Activated naive CD4-positive, alpha-beta T cell treated with anti-CD3 and anti-CD28 coated beads, Interleukin-2, amount 10 ng/mL, durations not matched to agents 7 days and 5 days (primary cell): ENCODE data around the gene CPEB3.
"Not testable (repeated sequence)": the region's sequence is repeated elsewhere in the genome, so short reads cannot be mapped to it uniquely, and the experiment has no call there.

Experiments
- CTCF ChIA-PET: fragments of 350-600 bp; sonication (Branson Sonifier 250); formaldehyde crosslinking; loops from one replicate; lab custom pipeline; 2021; ENCODE audit warnings: antibody characterized with exemption; lab: Charles Lee
- DNase-seq: peaks from one replicate; pipeline ENCODE4 v3.0.0-alpha.2; 2020
- H3K27ac Mint-ChIP-seq: one replicate; pipeline ENCODE4 v1.8.0; 2021; ENCODE audit warnings: mild to moderate bottlenecking, moderate library complexity, mixed read lengths
- H3K27me3 Mint-ChIP-seq: one replicate; pipeline ENCODE4 v1.8.0; 2021; ENCODE audit warnings: mild to moderate bottlenecking, mixed read lengths
- H3K36me3 Mint-ChIP-seq: one replicate; pipeline ENCODE4 v1.8.0; 2021; ENCODE audit warnings: mixed read lengths
- H3K4me1 Mint-ChIP-seq: one replicate; pipeline ENCODE4 v1.8.0; 2021; ENCODE audit warnings: mixed read lengths
- H3K4me3 Mint-ChIP-seq: one replicate; pipeline ENCODE4 v1.8.0; 2021; ENCODE audit warnings: mild to moderate bottlenecking, moderate library complexity, mixed read lengths
- H3K9me3 Mint-ChIP-seq: one replicate; pipeline ENCODE4 v1.8.0; 2021; ENCODE audit warnings: mixed read lengths

CPEB3 gene

DNA sequence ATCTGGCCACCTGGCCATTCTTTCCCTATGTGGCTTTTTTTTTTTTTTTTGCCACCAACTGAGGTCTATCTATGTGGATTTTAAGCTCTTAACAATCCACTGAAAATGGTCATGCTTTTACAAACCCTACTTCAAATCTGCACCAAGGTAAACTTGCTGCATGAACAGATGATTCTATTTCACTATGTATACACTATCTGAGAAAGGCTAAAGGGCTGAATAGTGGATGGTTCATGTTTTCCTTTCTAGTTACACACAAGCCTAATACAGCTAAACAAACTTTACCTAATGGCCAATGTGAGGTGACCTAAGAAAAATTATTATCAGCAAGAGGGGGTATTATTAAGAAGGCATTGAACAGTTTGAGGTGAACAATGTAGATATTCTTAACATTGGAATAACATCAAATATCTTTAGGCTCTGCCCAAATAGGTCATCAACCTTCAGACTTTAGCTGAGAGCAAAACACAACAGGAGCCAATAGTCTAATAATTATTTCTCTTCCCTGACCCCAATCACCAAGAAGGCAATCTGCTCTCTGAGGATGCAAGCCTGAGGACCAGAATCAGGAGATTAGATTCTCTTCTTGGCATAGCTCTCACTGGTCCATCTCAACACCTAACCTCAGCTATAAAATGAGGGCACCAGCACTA is 160.1 kb downstream of the CPEB3 start:
- Mint-ChIP-seq H3K4me3 (no peak overlapping the region), H3K27ac (no peak overlapping the region), H3K27me3 (no peaks in the 10 kb centered on the region), H3K9me3 (no peaks in the 10 kb centered on the region), H3K4me1 (no peaks in the 10 kb centered on the region), H3K36me3 (peaks cover 2% of the 10 kb centered on the region)
- DNase-seq = no peak
- CTCF ChIA-PET = no interaction called here

DNA sequence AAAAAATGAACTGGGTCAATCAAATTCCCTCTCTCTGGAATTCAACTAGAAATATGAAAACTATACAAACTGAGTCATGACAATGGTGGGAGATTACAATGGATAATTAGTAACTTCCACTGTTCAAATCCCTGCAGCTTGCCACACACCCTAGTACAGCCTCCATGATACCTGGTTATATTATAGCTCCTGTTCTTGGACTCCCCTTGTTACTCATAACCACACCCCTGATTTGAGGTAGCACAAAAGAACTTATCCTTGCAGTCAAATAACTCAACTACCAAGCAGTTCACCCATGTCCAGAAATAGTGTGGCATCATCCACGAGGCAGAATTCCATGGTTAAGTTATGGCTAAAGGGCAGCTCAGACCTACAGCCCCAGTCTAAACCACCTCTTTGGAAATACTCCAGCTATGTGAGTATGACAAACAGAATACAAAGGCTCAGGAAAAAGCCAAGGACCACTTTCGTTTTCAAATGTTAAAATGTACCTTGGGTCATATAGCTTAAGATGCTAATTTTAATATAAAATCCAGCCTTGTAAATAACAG is 164.7 kb downstream of the CPEB3 start:
- DNase-seq = no peak
- no peaks in the 10 kb centered on the region for H3K36me3 Mint-ChIP-seq
- no peak overlapping the region for H3K27ac Mint-ChIP-seq
- CTCF ChIA-PET = no interaction called here
- H3K27me3 Mint-ChIP-seq = no peaks in the 10 kb centered on the region
- H3K4me1 Mint-ChIP-seq = no peaks in the 10 kb centered on the region
- H3K9me3 Mint-ChIP-seq = no peaks in the 10 kb centered on the region
- H3K4me3 Mint-ChIP-seq = no peak overlapping the region

DNA sequence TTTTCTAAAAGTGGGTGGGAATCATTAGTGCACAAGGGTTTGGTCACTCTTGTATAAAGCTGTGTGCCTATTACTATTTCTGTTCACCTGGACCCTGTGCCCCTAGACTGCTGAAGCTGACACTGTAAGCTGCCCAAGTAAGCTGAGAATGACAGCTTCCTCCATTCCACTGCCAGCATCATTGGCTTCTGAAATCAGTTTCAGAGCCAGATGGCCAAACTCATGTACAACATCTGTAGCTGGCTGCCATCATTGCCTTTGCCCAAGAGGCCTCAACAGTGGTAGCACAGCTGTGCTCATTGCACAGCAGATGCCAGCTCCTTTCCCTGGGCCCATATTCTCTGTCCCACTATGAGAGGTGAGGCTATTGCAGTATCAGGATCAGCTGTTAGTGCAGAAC is 165.7 kb downstream of the CPEB3 start:
- CTCF ChIA-PET = no interaction called here
- no peak overlapping the region for H3K27ac Mint-ChIP-seq
- H3K27me3 Mint-ChIP-seq = no peaks in the 10 kb centered on the region
- no peak for DNase-seq
- no peaks in the 10 kb centered on the region for H3K9me3 Mint-ChIP-seq
- no peaks in the 10 kb centered on the region for H3K4me1 Mint-ChIP-seq
- H3K4me3 Mint-ChIP-seq = no peak overlapping the region
- H3K36me3 Mint-ChIP-seq = no peaks in the 10 kb centered on the region

DNA sequence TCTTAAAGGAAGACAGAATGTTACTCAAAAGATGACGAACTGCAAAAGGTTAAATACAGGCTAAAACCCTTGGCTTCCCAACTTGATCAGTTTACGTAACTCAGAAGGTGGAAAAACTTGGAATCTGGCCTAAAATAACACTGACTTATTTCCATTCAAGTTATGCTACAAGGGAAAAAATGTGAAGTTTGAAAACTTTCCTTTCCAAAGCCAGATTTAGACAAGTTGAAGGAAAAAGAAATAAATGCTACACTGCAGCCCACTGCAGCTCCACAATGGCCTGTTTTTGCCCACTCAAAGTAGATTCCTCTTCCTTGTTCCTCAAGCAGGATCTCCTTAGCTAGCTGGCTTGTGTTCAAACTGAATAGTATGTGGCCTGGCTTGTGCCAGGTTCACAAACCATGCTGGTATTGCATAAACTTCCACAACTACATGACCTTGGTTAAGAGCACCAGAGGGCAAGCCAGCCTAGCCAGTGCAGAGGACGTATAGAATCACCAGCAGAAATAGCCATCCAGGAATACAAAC is 166.2 kb downstream of the CPEB3 start:
- no peaks in the 10 kb centered on the region for H3K36me3 Mint-ChIP-seq
- CTCF ChIA-PET = no interaction called here
- H3K9me3 Mint-ChIP-seq = no peaks in the 10 kb centered on the region
- H3K27ac Mint-ChIP-seq = no peak overlapping the region
- H3K4me3 Mint-ChIP-seq = no peak overlapping the region
- no peak for DNase-seq
- H3K27me3 Mint-ChIP-seq = no peaks in the 10 kb centered on the region
- no peaks in the 10 kb centered on the region for H3K4me1 Mint-ChIP-seq

DNA sequence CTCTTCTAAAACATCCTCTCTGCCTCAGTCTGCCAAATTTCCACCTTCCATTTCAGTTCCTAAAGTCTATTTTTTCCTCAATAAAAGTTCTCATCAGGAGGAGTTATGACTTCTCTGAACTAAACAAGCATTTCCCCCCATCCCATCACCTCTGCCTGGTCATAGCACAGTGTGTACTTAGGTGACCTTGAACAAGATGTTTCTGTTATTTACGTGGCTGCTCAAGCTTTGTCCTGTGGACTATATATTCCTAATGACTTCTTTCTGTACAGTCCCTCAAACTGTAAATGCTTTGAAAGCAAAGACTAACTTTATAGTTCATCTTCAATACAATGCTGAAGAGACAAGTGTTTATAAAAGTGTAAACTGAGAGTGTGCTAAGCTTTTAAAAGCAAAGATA is 166.9 kb downstream of the CPEB3 start:
- no peak for DNase-seq
- no peaks in the 10 kb centered on the region for H3K4me1 Mint-ChIP-seq
- H3K27me3 Mint-ChIP-seq = no peaks in the 10 kb centered on the region
- H3K36me3 Mint-ChIP-seq = no peaks in the 10 kb centered on the region
- no peak overlapping the region for H3K4me3 Mint-ChIP-seq
- H3K27ac Mint-ChIP-seq = no peak overlapping the region
- CTCF ChIA-PET = interaction anchor here (0.7 kb wide), 1 partner anchor 62 kb away, joined by 3 read pairs; no protein-coding TSS in a partner anchor
- no peaks in the 10 kb centered on the region for H3K9me3 Mint-ChIP-seq

DNA sequence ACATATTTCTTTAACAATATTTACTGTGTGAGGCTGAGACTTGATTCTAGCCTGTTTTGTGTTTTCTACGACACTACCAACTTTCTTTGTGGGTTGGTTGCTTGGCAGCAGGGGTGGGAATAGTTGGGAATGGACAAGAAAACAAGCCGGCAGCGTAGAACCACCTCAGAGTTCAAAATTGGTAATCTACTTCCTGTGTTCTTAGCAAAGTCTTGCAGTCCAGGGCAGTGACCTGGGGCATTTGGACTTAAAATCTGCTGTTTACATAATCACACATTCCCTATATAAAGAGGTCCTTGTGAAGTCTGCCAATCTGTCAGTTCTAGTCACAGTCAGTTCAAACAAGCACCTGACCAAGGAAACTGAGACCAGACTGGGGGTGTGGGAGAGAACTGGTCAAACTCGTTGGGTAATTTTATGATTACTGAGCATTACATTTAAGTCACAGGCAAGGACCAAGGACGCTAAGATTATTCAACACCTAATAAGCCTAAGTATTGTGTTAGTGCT is 167.9 kb downstream of the CPEB3 start:
- H3K36me3 Mint-ChIP-seq = no peaks in the 10 kb centered on the region
- CTCF ChIA-PET = interaction anchor here (0.7 kb wide), 1 partner anchor 63 kb away, joined by 3 read pairs; no protein-coding TSS in a partner anchor
- DNase-seq = no peak
- H3K9me3 Mint-ChIP-seq = no peaks in the 10 kb centered on the region
- H3K27me3 Mint-ChIP-seq = no peaks in the 10 kb centered on the region
- H3K27ac Mint-ChIP-seq = no peak overlapping the region
- no peaks in the 10 kb centered on the region for H3K4me1 Mint-ChIP-seq
- no peak overlapping the region for H3K4me3 Mint-ChIP-seq

DNA sequence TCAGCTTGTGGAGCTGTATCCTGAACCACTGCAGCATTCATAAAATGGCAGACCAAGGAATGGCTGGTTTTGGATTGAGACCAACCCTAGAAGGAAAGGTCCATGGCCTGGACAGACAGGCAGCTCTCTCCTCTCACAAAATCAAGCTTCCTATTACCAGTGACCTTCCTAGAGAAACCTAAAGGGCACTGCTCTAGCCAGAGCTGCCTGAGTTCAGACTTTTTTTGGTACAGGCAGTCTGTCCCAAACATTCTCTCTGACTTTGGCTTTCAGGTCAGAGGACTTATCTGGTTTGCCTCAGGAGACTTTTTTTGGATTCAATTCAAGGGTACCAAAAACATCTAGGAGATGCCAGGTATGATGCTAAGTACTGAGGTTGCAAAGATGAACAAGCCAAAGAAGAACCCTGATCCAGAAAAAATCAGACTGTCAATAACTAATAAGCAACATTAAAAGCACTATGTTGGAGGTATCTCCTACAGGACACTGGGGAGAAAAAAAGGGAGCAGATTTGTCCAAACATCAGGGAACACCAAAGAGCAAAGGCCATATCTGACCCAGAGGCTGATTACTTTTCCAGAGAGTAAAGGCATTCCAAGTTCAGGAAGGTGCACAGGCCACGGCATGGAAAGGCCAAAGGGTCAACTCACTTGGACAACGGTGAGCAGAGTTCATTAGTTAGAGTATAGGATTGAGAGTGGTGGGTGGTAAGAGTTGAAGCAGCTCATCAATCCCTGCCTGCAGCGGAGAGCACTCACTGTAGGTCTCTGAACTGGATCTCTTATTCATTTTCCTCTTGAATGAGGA is 169.0 kb downstream of the CPEB3 start:
- H3K4me3 Mint-ChIP-seq = no peak overlapping the region
- H3K9me3 Mint-ChIP-seq = no peaks in the 10 kb centered on the region
- no peak overlapping the region for H3K27ac Mint-ChIP-seq
- H3K4me1 Mint-ChIP-seq = no peaks in the 10 kb centered on the region
- no peak for DNase-seq
- no peaks in the 10 kb centered on the region for H3K36me3 Mint-ChIP-seq
- H3K27me3 Mint-ChIP-seq = no peaks in the 10 kb centered on the region
- CTCF ChIA-PET = no interaction called here

DNA sequence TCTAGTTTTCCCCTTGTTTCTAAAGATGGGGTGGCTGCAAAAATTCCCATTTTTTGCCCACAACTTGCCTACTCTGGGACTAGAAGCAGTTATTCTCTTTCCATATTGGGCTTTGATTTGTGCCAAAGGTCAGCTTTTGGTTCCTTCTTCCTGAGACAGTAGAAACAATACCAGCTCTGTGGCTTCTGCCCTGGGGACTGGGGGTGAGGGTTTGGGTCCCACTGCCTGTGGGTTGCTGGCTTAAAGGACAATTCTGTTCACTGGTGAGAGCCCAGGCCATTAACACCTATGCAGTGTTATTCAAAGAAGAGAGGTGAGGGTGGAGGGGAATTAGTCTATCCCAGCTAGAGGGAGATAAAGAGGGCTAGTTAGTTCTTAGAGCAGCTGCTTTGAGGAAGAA is 171.5 kb downstream of the CPEB3 start:
- DNase-seq = no peak
- Mint-ChIP-seq H3K4me1 (no peaks in the 10 kb centered on the region), H3K9me3 (no peaks in the 10 kb centered on the region), H3K36me3 (no peaks in the 10 kb centered on the region), H3K4me3 (no peak overlapping the region), H3K27me3 (no peaks in the 10 kb centered on the region), H3K27ac (no peak overlapping the region)
- CTCF ChIA-PET = no interaction called here

DNA sequence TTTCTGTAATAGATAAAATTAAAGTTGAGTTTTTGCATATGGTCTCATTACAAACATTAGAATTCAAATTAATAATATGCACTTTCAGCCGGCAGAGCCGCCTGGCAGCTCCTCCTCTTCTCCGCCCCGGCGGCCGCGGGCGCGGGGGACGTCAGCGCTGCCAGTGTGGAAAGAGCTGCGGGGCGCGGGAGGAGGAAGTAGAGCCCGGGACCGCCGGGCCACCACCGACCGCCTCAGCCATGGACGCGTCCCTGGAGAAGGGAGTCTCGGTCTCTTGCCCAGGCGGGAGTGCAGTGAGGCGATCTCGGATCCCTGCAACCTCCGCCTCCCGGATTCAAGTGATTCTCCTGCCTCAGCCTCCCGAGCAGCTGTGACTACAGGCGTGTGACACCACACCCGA is 176.0 kb downstream of the CPEB3 start:
- H3K27ac Mint-ChIP-seq, H3K4me3 Mint-ChIP-seq, DNase-seq, H3K4me1 Mint-ChIP-seq, CTCF ChIA-PET, H3K9me3 Mint-ChIP-seq, H3K27me3 Mint-ChIP-seq, H3K36me3 Mint-ChIP-seq: not testable (repeated sequence)

DNA sequence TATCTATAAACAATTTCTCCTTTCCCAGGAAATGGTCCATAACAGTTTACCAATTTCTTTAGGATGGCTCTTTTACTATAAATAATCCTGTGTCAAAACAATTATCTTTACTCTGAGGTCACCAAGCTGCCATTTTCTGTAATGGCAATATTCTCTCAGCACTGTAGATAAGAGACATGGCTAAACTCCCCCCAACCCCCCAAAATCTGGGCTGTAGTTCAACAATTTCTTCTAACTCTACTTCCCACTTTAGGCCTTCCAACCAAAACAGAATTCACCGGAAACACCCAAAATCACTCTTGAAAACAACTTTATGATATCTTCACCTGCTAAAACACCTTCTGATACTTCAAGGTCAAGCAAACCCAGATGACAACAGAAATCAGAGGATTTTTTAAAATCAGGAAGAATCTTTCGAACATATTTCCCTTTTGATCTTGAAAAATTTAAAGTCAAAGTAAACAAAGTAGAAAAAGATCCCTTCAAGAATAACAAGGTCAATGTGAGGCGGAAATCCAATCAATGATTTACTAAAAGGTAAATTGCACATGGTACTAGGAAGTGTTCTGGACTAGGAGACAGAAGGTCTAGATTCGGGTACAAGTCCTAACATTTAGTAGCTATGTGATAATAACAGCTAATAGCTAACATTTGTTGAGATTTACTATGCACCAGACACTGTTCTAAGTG is 176.8 kb downstream of the CPEB3 start:
- Mint-ChIP-seq H3K9me3 (no peaks in the 10 kb centered on the region), H3K4me1 (no peaks in the 10 kb centered on the region), H3K27ac (no peak overlapping the region), H3K36me3 (no peaks in the 10 kb centered on the region), H3K4me3 (no peak overlapping the region), H3K27me3 (no peaks in the 10 kb centered on the region)
- CTCF ChIA-PET = no interaction called here
- DNase-seq = no peak

DNA sequence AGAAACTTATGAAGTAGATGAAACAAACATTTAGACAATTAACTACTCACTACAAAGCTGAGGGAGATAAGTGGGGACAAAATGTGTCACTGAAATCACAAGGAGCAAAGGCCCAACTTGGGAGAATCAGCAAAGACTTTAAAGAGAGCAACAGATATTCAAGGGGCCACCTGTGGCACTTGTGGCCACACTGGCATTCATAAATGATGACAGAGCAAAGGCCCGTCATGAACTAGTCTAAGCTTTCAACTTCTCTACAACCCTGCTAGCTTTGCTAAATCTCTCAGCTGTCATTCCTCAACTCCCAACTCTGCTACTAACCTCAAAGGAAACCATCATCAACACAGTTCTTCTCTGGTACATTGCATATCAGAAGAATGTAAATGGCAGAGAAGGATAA is 178.4 kb downstream of the CPEB3 start:
- no peaks in the 10 kb centered on the region for H3K27me3 Mint-ChIP-seq
- H3K4me3 Mint-ChIP-seq = no peak overlapping the region
- DNase-seq = no peak
- H3K9me3 Mint-ChIP-seq = no peaks in the 10 kb centered on the region
- H3K4me1 Mint-ChIP-seq = no peaks in the 10 kb centered on the region
- H3K27ac Mint-ChIP-seq = no peak overlapping the region
- no peaks in the 10 kb centered on the region for H3K36me3 Mint-ChIP-seq
- CTCF ChIA-PET = no interaction called here

DNA sequence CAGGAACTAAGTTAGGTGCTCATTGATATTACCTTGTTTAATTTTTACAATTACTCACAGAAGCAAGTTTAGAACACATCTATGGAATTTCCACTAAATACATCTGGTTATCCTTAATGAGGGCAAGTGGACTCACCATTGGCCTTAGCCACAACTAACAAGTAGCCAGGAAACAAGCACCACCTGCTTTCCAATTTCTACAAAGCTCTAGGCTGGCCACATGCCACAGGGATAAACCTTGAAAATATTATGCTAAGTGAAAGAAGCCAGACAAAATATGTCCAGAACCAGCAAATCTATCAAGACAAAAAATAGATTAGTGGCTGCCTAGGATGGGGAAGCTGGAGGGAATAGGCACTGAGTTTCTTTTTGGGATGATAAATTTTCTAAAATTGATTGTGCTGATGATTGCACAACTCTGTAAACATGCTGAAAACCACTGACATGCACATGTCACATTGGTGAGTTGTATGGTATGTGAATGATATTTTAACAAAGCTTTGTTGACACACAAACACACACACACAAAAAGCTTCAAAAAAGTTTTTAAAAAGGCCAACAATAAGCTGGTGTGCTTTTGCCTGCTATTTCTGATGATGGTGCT is 179.4 kb downstream of the CPEB3 start:
- no peaks in the 10 kb centered on the region for H3K9me3 Mint-ChIP-seq
- H3K36me3 Mint-ChIP-seq = no peaks in the 10 kb centered on the region
- no peaks in the 10 kb centered on the region for H3K4me1 Mint-ChIP-seq
- H3K27ac Mint-ChIP-seq = no peak overlapping the region
- no peak overlapping the region for H3K4me3 Mint-ChIP-seq
- DNase-seq = no peak
- CTCF ChIA-PET = interaction anchor here (0.9 kb wide), 1 partner anchor 30 kb away, joined by 3 read pairs; no protein-coding TSS in a partner anchor
- no peaks in the 10 kb centered on the region for H3K27me3 Mint-ChIP-seq

DNA sequence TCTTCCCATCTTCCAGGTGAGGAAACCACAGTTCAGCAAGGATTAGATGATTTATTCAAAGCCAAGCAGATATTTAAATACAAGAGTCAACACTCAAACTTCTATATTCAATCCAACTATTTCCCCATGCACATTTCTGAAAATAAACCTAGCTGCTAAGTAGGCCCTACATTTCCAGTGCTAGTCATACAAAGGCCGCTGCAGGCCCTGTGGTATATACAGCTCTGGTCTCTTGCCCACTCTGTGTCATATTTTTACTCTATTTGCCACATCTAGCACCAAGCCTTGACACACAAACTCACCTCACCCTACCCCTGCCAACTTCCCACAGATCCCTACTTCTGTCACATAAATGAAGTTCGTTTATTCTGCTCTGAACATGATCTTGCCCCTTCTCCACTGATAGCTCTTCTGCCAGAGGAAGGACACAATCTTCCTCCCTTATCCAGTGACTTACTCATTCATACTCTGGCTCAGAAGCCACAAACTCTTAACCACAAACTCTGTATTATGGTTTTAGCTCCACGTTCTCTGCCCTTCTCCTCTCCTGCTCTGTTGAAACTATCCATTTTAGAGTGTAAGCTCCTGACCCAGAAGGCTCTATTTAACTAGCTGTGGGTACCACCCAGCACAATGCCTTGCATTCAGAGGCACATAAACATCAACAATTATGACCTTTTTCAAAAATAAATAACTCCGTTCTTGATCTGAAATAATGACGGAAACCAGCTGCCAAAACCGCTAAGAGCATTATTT is 180.7 kb downstream of the CPEB3 start:
- no peak for DNase-seq
- H3K4me1 Mint-ChIP-seq = no peaks in the 10 kb centered on the region
- H3K27me3 Mint-ChIP-seq = no peaks in the 10 kb centered on the region
- H3K36me3 Mint-ChIP-seq = no peaks in the 10 kb centered on the region
- no peak overlapping the region for H3K4me3 Mint-ChIP-seq
- CTCF ChIA-PET = no interaction called here
- H3K27ac Mint-ChIP-seq = no peak overlapping the region
- H3K9me3 Mint-ChIP-seq = no peaks in the 10 kb centered on the region
